ENCODE data around the gene TUBA4A. TPM values are rescaled to one million over a fixed set of nuclear protein-coding genes. Genes with fewer than 3 reads are reported as not detected.

TUBA4A gene
- total and polyA plus RNA-seq, 9 of the 15 experiments (the other 6 are each of a cell fraction or from before 2014, with no cell fraction given), result 25.1 to 174 (median 42.4) TPM

GRCh38 chr2:219218217-219218731, 35.4 kb downstream of the TUBA4A start (continued):
- peak; percentile 0; the same call in 1 of the 2 replicates for TF ChIP-seq CBFB (CRISPR knock-in tag; IDR thresholded peaks at IDR 0.05)
- TF ChIP-seq, protein P1, sequence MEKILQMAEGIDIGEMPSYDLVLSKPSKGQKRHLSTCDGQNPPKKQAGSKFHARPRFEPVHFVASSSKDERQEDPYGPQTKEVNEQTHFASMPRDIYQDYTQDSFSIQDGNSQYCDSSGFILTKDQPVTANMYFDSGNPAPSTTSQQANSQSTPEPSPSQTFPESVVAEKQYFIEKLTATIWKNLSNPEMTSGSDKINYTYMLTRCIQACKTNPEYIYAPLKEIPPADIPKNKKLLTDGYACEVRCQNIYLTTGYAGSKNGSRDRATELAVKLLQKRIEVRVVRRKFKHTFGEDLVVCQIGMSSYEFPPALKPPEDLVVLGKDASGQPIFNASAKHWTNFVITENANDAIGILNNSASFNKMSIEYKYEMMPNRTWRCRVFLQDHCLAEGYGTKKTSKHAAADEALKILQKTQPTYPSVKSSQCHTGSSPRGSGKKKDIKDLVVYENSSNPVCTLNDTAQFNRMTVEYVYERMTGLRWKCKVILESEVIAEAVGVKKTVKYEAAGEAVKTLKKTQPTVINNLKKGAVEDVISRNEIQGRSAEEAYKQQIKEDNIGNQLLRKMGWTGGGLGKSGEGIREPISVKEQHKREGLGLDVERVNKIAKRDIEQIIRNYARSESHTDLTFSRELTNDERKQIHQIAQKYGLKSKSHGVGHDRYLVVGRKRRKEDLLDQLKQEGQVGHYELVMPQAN (IDR thresholded peaks at IDR 0.05; ENCODE audit: borderline replicate concordance), result 0 out of 2 replicates have a peak, but pooled peaks have one; percentile 36
- TF ChIP-seq CREB1 (IDR thresholded peaks at IDR 0.05), result no peak; the same call in 1 of the 2 replicates
- TF ChIP-seq CREB1 (CRISPR knock-in tag; IDR thresholded peaks at IDR 0.05), result peak; percentile 22; the same call in 1 of the 2 replicates
- 0 out of 2 replicates have a peak, but pooled peaks have one; percentile 6 for TF ChIP-seq EHMT2 (IDR thresholded peaks at IDR 0.05)
- no peak for TF ChIP-seq NBN (IDR thresholded peaks at IDR 0.05; ENCODE audit: low read depth)
- TF ChIP-seq, protein P2, sequence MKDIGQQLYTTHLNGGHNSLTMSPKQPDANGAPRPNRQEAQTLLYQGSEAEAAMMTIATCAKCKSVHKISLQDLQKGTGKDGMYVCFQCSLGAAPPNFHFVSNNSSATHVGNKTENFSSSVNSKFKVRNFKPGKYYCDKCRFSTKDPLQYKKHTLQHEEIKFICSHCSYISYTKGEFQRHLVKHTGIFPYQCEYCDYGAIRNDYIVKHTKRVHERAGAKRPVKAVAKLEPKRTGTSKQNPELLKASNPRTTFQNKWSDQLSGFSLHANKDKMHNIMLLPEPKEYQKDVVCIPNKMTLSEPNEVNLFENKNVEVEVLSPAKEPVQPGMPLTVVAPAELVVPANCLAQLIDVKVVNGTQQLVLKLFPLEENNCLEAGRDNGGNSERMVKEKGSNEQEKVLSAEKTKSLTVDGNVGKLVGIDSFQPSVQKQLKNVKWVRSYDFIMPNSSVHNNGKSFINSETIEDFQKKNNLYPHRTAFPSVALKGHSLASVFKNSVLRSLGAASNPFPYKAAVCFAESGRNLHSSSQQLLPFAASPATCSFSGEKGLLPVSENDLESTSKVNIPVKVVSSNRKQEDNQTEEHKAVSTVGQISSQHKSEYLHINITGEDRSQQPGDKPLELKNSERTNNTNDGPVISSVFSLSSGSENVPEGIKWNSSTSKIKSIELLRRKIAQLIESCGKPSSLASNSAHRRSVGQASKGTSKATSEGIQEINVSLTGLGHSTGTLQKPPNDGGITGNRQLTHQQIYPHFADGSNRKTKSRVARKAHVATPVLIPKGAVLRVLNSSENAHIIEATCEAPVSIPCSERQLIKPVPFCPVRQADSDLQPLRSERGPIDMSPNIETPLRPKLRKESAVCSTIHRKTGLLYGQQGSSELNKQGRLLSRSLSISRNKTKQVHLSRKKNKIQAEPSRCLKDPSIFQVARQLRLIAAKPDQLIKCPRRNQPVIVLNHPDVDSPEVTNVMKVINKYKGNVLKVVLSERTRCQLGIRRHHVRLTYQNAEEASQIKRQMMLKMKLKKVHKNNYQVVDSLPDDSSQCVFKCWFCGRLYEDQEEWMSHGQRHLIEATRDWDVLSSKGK (CRISPR knock-in tag; IDR thresholded peaks at IDR 0.05), result no peak
- peak in 1 of 2 experiments; percentile 10; a peak in 1 of 4 replicates for TF ChIP-seq SIN3A (IDR thresholded peaks at IDR 0.05; ENCODE audit: borderline replicate concordance in 2 of 2, control insufficient read depth in 1 of 2, low read depth in 2 of 2, low read length in 2 of 2)
- no peak for TF ChIP-seq RAD21 (CRISPR knock-in tag; conservative IDR thresholded peaks at IDR 0.05 in 1 of 2, IDR thresholded peaks at IDR 0.05 in 1 of 2)
- TF ChIP-seq DIDO1 (tag; IDR thresholded peaks at IDR 0.05; ENCODE audit: low read depth), result no peak
